HL-60/S4 treated with phorbol 12-myristate 13-acetate at 8.2 ng/mL for 4 days and 3 days (cell line): ENCODE measurements around the gene CPPED1.
"Not testable (repeated sequence)": the region's sequence is repeated elsewhere in the genome, so short reads cannot be mapped to it uniquely, and the experiment has no call there.

Source experiments
- in situ Hi-C: fragments of 300-500 bp; cut with MboI; formaldehyde crosslinking; loops from 2 replicates; pipeline ENCODE4 v1.15.0; 2022; ENCODE audit warnings: low sequenced_read_pairs

The CPPED1 gene

DNA sequence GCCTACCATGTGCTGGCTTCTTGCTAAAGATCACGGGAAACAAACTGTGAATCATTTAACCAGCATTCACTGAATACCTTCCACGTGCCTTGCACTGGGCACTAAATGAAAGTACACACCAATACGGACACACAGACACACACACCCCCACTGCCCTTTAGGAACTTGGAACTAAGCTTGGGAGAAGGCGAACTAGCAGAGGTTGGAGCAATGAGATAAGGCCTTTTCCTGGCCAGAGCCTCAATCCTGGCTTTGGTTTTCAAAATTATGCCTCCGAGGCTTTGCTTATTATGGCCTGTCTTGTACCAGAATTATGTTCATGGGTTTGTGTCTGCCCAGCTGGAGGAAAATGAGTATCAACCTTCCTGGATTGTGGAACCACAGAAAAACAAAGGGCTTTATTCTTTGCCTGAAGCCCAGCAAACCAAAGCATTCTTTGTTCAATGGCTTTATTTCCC, 32.3 kb downstream of the CPPED1 start:
- in situ Hi-C loops = no loop called here

DNA sequence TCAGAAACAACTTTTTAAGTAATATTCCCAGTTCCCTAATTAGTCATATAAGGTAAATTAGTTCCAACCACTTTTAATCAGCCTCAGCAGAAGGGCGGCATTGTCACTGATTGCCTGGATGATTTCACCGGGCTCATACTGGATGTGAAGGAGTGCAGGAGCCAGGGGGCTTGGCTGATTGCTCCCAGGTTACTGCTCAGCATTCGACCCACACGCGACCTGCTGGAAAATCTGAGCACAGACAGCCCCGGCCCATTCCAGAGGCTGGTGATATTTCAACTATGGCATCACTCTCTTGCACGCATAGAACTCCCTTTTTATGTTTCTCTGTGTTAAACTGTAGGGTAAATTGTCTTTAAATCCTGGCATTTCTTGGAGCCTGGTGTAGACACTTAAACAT, 34.2 kb downstream of the CPPED1 start:
- in situ Hi-C loops = no loop called here

- in situ Hi-C loops = no loop called here
Measured at GRCh38 chr16:12767897-12768296, 35.8 kb downstream of the CPPED1 start.

DNA sequence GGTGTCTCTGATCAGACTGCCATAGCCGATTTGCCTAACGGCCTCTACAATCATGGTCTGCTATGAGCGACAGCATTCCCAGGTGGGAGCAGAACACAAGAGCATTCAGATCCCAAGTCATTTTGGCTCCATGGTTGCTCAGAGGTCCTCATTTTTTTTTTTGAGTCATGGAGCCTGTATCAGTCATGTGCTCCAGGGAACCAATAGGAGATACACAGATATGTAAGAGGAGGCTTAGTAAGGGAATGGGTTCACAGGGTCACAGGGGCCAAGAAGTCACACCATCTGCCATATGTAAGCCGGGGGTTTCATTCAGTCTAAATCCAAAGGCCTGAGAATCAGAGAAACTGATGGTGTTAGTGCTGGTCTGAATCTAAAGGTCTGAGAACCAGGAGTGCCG, 36.8 kb downstream of the CPPED1 start:
- in situ Hi-C loops = no loop called here

DNA sequence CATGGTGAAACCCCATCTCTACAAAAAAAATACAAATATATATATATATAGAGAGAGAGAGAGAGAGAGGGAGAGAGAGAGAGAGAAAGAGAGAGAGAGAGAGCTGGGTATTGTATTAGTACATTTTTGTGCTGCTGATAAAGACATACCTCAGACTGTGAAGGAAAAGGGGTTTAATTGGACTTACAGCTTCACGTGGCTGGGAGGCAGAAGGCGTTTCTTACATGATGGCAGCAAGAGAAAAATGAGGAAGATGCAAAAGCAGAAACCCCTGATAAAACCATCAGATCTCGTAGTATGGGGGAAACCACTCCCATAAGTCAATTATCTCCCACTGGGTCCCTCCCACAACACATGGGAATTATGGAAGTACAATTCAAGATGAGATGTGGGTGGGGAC, 37.5 kb downstream of the CPPED1 start:
- in situ Hi-C loops = not testable (repeated sequence)

DNA sequence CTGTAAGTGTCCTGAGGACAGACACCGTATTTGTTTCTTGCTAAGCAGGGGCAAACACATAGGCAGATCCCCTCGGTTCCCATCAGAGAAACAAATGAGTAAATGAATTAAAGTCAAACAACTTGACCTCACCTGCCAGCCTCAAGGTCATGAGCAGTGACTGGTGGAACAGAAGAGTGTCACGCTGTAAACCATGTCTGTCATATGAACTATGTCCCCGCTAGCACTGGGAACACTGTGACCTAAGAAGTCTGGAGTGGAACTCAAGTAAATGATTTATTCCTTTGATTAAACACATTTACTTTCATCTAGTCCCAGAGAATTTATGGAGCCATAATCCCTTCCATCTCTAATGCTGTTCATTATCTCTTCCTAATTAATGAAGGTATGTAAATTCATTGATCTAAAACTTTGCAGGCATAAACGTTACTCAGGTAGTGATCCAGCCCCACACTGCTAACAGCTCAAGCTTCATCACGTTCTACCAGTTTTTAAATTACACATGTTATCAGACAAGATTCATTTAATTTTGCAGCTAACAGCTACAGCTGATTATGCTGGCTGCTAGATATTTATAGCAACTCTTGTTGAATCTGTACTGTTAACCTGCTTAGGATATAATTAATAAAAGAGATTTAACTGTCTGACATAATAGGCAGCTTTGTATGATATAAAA, 38.7 kb downstream of the CPPED1 start:
- in situ Hi-C loops = no loop called here

DNA sequence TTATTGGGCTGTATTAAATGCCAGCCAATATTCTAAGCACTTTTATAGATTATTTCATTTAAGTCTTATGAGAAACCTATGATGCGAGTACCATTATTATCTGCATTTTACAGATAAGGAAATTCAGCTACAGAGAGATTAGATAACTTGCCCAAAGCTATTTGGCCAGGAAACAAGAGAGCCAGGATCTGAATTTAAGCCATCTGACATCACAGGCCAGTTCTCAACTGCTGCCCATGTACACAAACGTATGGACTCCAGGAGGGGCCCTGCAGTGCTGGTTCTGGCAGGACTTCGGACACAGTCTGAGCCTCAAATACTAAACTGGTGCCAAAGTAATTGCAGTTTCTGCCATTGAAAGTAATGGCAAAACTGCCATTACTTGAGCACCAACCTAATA, 40.2 kb downstream of the CPPED1 start:
- in situ Hi-C loops = no loop called here

DNA sequence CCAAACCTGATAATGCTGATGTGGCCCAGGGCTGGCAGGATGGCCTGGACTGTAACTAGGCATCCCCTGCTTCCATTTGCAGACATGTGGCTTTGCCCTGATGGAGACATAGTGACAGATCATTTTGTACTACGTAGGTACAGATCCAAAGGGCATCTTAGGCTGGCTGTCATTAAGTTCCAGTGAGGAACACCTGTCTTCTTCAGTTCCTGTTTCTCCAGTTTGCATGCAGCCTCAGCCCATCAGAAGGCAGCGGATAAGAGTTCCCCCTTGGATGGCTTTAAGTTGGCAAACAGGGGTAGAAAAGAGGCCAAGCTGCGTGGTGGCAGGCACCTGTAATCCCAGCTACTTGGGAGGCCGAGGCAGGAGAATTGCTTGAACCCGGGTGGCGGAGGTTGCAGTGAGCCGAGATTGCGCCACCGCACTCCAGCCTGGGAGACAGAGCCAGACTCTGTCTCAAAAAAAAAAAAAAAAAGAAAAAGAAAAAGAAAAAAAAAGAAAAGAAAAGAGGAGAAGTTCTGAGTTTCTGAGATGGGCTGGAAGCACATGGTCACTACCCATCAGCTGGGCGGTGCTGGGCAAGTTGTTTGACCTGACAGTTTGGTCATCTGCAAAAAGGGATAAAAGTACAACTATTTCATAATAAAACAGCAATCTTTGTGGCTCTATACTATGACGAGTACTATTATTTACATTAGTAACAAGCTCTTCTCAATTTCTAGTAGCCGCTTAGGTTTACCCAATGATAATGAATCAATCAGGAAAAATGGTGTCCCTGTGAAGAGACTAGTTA, 42.7 kb downstream of the CPPED1 start:
- in situ Hi-C loops = no loop called here

- in situ Hi-C loops = no loop called here
Measured at GRCh38 chr16:12758670-12759558, 44.8 kb downstream of the CPPED1 start.

GRCh38 chr16:12758031-12758669, 45.5 kb downstream of the CPPED1 start:
- in situ Hi-C loops = no loop called here

DNA sequence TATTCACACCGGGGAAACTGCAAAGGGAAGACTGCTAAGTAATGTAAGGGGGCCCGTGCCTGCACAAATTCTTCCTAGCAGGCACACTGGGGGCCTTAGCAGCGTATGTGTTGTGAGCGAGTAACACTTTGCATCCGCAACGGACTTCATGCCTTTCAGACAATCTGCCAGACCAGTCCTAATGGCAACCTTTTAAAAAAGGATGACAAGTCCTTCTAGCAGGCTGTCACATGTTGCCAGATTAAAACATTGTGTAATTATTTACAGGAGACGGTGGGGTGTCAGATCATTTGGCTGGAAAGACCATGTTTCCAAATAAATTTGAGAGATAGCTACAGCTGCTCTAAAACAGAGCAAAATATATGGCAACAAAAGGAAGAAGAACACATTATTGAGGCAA, 46.1 kb downstream of the CPPED1 start:
- in situ Hi-C loops = no loop called here

DNA sequence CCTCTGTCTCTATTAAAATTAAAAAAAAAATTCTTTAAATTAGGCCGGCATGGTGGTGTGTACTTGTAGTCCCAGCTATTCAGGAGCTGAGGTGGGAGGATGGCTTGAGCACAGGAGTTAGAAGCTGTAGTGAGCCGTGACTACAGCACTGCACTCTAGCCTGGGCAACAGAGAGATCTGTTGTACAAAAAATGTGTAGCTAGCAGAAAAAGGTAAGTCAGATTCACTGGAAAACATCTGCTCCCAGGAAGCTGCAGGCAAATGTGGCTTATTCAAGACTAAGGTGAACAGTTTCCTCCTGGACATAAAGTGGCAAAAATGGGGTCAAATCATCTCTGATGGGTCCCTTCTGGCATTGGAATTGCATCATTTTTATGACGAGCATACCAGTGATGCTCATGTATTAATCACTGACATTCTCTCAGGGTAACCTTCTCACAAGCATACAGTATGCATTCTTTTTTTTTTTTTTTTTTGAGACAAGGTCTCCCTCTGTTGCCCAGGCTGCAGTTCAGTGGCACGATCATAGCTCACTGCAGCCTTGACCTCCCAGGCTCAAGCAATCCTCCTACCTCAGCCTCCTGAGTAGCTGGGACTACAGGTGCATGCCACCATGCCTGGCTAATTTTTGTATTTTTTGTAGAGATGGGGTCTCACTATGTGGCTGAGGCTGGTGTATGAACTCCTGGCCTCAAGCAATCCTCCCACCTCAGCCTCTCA, 48.7 kb downstream of the CPPED1 start:
- in situ Hi-C loops = no loop called here

- in situ Hi-C loops = no loop called here
Measured at GRCh38 chr16:12753203-12754023, 50.3 kb downstream of the CPPED1 start.

- in situ Hi-C loops = no loop called here
Measured at GRCh38 chr16:12752159-12752558, 51.5 kb downstream of the CPPED1 start.

- in situ Hi-C loops = no loop called here
Measured at GRCh38 chr16:12750554-12750918, 53.2 kb downstream of the CPPED1 start.

DNA sequence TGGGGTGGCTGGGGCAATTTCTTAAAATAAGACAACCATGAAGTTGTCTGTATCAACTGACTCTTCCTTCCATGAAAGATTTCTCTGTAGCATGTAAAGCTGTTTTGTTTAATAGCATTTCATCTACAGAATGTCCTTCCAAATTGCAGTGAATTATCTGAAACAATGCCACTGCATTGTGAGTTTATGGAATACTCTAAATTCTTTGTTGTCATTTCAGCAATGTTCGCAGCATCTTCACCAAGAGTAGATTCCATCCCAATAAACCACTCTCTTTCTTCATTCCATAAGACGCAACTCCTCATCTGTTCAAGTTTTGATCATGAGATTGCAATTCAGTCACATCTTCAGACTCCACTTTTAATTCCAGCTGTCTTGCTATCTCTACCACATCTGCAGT, 54.6 kb downstream of the CPPED1 start:
- in situ Hi-C loops = no loop called here

GRCh38 chr16:12747827-12748226, 55.9 kb downstream of the CPPED1 start:
- in situ Hi-C loops = no loop called here

- in situ Hi-C loops = no loop called here
Measured at GRCh38 chr16:12747261-12747660, 56.4 kb downstream of the CPPED1 start.

DNA sequence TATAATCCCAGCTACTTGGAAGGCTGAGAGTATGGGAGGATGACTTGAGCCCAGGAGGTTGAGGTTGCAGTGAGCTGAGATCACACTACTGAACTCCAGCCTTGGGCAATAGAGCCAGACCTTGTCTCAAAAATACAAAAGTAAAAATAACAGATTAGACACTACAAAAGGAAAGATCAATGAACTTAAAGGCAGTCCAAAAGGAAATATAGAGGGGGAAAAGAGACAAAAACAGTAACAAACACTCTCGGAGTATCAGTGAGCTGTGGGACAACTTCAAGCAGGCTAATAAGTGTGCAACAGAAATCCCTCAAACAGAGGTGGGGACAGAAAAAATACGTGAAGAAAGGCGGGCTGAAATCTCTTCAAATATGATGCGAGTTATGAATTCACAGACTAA, 58.8 kb downstream of the CPPED1 start:
- in situ Hi-C loops = no loop called here

GRCh38 chr16:12742741-12743140, 60.9 kb downstream of the CPPED1 start:
- in situ Hi-C loops = no loop called here
